ENCODE data around the gene EFL1.
"Not testable (repeated sequence)": the region's sequence is repeated elsewhere in the genome, so short reads cannot be mapped to it uniquely, and the experiment has no call there.

Gene EFL1

DNA sequence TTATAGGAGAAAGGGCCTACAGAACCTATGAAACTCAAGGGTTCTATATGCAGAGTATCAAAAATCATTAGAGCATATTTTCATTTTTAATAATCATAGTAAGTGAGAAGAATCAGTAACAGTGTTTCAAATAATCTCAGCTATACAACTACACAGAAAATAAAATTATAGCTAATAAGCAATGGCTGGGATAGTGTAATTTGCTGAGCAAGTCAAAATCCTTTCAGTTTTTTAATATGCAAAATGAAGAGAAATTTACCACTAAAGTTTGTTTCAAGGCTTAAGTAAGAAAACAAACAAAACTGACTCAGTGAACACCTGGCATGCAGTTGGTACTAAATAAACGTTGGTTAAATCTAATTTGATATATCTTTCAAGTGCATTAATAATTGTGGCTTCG is 66.2 kb downstream of the EFL1 start:
- no peak for DNase-seq (ENCODE audit: low read depth)

DNA sequence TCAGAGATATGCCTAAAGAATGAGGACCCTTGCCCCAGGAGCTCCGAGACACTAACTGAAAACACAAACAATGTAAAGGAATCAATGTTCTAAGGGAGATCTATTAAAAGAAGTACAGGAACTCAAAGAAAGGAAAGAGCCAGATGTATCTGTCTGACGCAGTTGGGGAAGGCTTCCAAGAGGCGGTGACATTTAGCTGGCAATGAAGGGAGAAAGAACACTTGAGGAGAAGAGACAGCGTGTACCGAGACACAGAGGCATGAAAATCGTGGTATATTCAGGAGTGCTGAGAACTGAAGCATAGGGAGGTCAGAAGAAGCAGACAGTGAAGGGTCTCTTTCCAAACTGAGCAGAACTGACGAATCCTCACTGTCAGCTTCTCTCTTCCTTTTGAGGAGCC is 66.7 kb downstream of the EFL1 start:
- DNase-seq (ENCODE audit: low read depth), result not testable (repeated sequence)

- not testable (repeated sequence) for DNase-seq (ENCODE audit: low read depth)
These were observed 68.0 kb downstream of the EFL1 start for GRCh38 chr15:82194488-82194887.

DNA sequence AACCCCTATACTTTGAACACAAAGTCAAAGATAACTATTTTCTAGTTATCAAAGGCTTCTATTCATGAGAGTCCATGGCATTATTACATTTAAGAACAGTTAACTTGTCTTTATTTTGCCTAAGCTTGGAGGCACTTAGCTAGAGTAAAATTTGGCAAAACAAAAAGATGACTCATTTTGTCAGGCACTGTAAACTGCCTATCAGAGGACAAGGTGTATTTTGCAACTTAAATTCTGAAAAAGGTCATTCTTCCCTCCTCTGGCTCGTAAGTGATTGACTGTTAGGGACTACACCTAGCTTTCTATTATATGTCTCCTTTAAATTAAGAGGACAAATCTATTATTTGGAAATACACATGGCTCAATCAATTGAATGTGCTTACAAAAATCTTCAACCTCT is 69.1 kb downstream of the EFL1 start:
- not testable (repeated sequence) for DNase-seq (ENCODE audit: low read depth)

DNA sequence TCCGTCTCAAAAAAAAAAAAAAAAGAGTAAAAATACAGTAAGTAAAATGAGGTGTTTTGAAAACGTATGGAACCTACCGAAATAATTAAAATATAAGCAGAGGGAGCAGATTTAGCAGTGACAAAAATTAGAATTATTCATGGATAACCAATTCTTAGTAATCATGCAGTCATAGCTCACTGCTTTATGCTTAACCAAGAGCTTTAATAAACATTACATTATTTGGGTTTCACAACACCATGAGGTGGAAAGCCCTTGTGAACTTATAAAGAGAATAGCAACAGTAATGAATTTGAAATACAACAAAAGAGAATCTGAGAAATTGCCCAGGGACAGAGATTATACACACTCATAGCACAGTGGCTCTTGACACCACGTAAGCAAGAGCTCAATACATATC is 70.1 kb downstream of the EFL1 start:
- DNase-seq (ENCODE audit: low read depth), result not testable (repeated sequence)

- no peak for DNase-seq (ENCODE audit: low read depth)
These were observed 75.7 kb downstream of the EFL1 start for GRCh38 chr15:82186719-82187406.

DNA sequence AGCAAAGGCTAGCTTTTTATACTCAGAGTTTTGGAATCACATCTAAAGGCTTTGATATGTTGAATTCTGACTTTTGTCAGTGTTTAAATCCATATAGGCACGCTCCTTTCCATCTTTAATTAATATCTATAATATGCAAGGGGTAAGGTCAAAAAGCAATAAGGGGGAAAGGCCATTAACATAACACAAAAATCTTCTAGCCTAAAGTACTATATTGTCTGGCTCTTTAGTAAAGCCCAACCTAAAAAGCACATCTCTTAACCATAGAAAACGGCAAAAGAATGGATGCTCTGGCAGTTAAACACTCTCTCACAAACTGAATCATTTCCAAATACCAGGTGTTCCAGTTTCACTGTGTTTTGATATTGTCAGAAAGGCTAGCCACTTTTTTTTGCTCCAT is 76.4 kb downstream of the EFL1 start:
- DNase-seq (ENCODE audit: low read depth), result no peak

GRCh38 chr15:82184776-82185175 is 77.8 kb downstream of the EFL1 start:
- DNase-seq (ENCODE audit: low read depth), result no peak

GRCh38 chr15:82184355-82184754 is 78.2 kb downstream of the EFL1 start:
- DNase-seq (ENCODE audit: low read depth), result no peak

DNA sequence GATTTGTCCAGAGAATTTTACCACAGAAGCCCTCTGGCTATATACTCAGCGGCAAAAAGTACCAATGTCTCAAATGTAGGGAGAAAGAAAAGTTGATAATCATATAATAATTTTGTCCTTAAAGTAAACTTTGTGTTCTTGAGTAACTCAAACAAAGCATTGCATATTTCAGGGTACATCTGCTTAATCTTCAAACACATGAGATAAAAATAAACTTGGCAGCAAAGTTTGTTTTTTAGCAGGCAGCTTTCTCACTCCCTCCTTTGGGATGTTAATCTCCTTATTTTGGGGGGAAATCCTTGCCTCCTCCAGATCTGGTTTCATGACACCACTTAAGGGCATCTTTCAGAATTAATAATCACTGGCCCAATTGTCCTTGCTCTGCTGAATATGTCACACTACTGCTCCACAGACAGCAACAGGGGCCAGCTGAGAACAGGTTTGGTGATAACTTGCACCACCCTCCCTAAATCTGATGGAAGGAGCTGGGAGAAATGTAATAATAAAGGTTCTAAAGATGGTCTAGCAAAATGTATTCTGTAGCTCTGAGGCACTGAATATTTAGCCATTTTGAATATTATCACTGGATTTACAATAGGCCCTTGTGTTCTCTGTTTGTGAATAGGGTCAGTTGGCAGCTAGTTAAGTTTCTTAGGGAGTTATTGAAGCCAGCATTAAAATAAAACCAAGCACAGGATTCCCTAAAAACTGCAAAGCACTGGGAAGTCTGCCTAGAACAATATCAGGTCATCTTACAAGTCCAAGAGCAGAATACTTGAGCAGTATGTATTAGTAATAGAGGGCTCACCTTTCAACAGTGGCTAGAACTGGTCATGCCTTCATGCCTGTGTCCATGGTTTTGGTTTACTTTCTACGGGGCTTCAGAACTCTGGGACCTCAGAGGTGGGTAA is 79.2 kb downstream of the EFL1 start:
- no peak for DNase-seq (ENCODE audit: low read depth)

GRCh38 chr15:82181371-82181770 is 81.2 kb downstream of the EFL1 start:
- DNase-seq (ENCODE audit: low read depth), result no peak

DNA sequence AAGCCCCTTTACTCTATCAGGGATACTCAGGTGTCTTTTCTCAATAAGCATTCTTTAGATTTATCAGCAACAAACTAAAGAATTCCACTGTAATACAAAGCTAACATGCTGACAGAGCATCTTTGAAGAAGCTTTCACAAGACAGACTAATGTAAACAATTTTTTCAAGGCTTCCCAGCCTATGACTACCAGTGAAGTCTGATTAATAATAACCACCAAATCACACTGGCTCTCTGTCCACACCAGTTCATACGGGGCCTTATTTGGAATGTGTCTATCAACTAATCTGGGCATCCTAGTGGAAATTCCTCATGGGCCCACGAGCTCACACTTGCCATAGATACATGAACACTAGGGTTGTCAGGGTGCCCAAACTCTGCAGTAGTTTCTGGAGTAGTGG is 84.5 kb downstream of the EFL1 start:
- no peak for DNase-seq (ENCODE audit: low read depth)

GRCh38 chr15:82177291-82178010 is 85.1 kb downstream of the EFL1 start:
- no peak for DNase-seq (ENCODE audit: low read depth)

- no peak for DNase-seq (ENCODE audit: low read depth)
These were observed 86.0 kb downstream of the EFL1 start for GRCh38 chr15:82176542-82176941.

- no peak for DNase-seq (ENCODE audit: low read depth)
These were observed 87.9 kb downstream of the EFL1 start for GRCh38 chr15:82174471-82175235.

- DNase-seq (ENCODE audit: low read depth), result no peak
These were observed 89.4 kb downstream of the EFL1 start for GRCh38 chr15:82173108-82173507.

DNA sequence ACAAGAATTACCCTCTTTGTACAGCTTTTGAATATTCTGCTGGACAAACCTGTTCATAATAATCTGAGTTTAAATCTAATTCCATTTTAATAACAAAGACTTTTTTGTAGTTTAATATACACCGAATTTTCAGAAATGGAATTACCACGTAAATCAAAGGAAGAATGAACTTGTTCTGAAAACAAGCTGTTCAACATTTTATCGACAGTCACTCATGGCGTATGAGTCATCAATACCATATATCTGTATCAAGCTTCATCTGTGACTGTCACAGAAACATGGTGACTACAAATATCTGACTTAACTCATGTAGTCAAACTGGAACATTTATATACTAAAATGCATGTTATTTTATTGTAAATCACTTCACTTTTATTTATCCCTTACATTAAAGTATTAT is 90.0 kb downstream of the EFL1 start:
- DNase-seq (ENCODE audit: low read depth), result no peak

- no peak for DNase-seq (ENCODE audit: low read depth)
These were observed 93.8 kb downstream of the EFL1 start for GRCh38 chr15:82168757-82169156.

DNA sequence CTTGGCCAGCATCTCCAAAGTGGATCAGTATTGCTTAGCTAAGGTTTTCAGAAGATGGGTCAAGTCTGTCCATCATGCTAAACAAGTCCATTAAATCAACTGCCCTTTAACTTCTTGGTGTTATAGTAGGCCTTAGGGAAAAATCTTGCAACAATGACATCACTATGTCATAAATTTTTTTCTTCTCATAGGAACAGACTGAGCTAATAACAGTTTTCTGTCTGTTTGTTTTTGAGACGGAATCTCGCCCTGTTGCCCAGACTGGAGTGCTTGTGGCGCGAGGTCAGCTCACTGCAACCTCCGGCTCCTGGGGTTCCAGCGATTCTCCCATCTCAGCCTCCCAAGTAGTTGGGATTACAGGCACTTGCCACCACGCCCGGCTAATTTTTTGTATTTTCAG is 94.2 kb downstream of the EFL1 start:
- DNase-seq (ENCODE audit: low read depth), result no peak

DNA sequence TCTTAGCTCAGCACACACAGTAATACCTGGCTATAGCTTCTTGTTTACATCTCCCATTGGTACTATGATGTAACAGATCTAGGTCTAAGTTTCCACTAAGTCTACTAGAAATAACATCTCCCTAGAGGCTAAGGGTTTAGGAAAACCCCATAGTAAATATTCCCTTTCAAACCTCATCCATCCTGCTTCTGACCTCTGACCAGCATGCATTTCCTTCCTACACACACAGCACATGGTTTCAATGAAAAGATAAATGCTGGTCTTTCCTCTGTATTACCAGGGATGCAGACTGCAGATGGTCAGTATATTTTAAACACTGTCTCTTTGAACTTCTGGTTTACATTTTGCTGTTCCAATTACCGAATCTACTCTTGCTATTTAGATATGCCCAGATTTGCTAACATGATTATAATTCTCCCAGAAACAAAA is 96.6 kb downstream of the EFL1 start:
- no peak for DNase-seq (ENCODE audit: low read depth)

DNA sequence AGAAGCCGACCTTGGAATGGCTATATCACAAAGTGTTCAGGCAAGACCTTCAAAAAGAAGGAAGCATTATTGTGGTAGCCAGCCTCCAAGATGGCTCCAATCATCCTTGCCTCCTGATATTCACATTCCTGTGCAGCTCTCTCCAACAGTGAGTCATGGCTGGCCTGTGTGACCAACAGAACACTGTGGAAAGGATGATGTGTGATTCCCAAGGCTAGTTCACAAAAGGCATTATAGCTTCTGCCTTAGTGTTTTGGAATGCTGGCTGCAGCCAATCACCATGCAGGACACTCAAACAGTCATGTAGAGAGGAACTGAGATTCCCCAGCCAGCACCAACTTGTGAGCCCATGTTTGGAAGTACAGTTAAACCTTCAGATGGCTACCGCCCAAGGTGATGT is 102.6 kb downstream of the EFL1 start:
- no peak for DNase-seq (ENCODE audit: low read depth)

- DNase-seq (ENCODE audit: low read depth), result no peak
These were observed 103.7 kb downstream of the EFL1 start for GRCh38 chr15:82158811-82159210.
